Esophagus muscularis mucosa (tissue), 4 donors: ENCODE data around the gene ATP5PO.

Experiments
- EP300 ChIP-seq: sonication (generic); formaldehyde crosslinking; IDR thresholded peaks from one replicate; pipeline ENCODE4 v1.6.1; 2017; ENCODE audit warnings: antibody characterized with exemption
- POLR2A ChIP-seq: fragments of 450-650 bp; IDR thresholded peaks from one replicate; pipeline ENCODE4 v1.6.1; 2017; ENCODE audit warnings: antibody characterized with exemption, moderate library complexity, mild to moderate bottlenecking, low read depth
- POLR2AphosphoS5 ChIP-seq, 2 donors: sonication (generic); formaldehyde crosslinking; IDR thresholded peaks; one replicate each; pipeline ENCODE4 v1.6.1; 2017; ENCODE audit warnings: antibody characterized with exemption in 2 of 2
- TF ChIP-seq, protein P1 (sequence below), 3 experiments: fragments of 200-600 bp in 2 of 3; fragments of 450-650 bp in 1 of 3; sonication (generic) in 2 of 3; IDR thresholded peaks; one replicate each; pipeline ENCODE4 v1.5.1; 2017 to 2019; ENCODE audit warnings: antibody characterized with exemption in 3 of 3, mild to moderate bottlenecking in 2 of 3, moderate library complexity in 1 of 3

- TF ChIP-seq, protein P1, sequence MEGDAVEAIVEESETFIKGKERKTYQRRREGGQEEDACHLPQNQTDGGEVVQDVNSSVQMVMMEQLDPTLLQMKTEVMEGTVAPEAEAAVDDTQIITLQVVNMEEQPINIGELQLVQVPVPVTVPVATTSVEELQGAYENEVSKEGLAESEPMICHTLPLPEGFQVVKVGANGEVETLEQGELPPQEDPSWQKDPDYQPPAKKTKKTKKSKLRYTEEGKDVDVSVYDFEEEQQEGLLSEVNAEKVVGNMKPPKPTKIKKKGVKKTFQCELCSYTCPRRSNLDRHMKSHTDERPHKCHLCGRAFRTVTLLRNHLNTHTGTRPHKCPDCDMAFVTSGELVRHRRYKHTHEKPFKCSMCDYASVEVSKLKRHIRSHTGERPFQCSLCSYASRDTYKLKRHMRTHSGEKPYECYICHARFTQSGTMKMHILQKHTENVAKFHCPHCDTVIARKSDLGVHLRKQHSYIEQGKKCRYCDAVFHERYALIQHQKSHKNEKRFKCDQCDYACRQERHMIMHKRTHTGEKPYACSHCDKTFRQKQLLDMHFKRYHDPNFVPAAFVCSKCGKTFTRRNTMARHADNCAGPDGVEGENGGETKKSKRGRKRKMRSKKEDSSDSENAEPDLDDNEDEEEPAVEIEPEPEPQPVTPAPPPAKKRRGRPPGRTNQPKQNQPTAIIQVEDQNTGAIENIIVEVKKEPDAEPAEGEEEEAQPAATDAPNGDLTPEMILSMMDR (IDR thresholded peaks at IDR 0.05) = no peak
- no peak for TF ChIP-seq EP300
- no peak for TF ChIP-seq POLR2A
- TF ChIP-seq POLR2AphosphoS5 (IDR thresholded peaks at IDR 0.05) = no peak
These were observed 42.6 kb downstream of the ATP5PO start for GRCh38 chr21:33872881-33873515.
